Measurements from ENCODE around the gene SCUBE1.
"Not testable (repeated sequence)": the region's sequence is repeated elsewhere in the genome, so short reads cannot be mapped to it uniquely, and the experiment has no call there.

The SCUBE1 gene

GRCh38 chr22:43299736-43300135 lies 43.4 kb downstream of the SCUBE1 start:
- no peak for DNase-seq

- no peak for DNase-seq
Observed at GRCh38 chr22:43298062-43298801, 44.9 kb downstream of the SCUBE1 start.

GRCh38 chr22:43297270-43298061 lies 45.7 kb downstream of the SCUBE1 start:
- no peak for DNase-seq

- DNase-seq, result no peak
Observed at GRCh38 chr22:43296276-43296902, 46.8 kb downstream of the SCUBE1 start.

- no peak for DNase-seq
Observed at GRCh38 chr22:43295660-43296059, 47.5 kb downstream of the SCUBE1 start.

- DNase-seq, result no peak
Observed at GRCh38 chr22:43295173-43295572, 48.0 kb downstream of the SCUBE1 start.

- DNase-seq, result peak; percentile 43
Observed at GRCh38 chr22:43293655-43294392, 49.3 kb downstream of the SCUBE1 start.

- DNase-seq, result no peak
Observed at GRCh38 chr22:43293259-43293654, 49.9 kb downstream of the SCUBE1 start.

GRCh38 chr22:43292630-43293018 lies 50.5 kb downstream of the SCUBE1 start:
- no peak for DNase-seq

GRCh38 chr22:43291381-43291780 lies 51.8 kb downstream of the SCUBE1 start:
- no peak for DNase-seq

- peak; percentile 40 for DNase-seq
Observed at GRCh38 chr22:43289976-43290721, 53.0 kb downstream of the SCUBE1 start.

GRCh38 chr22:43289531-43289963 lies 53.6 kb downstream of the SCUBE1 start:
- DNase-seq, result no peak

GRCh38 chr22:43288807-43289420 lies 54.3 kb downstream of the SCUBE1 start:
- DNase-seq, result no peak

GRCh38 chr22:43288378-43288777 lies 54.8 kb downstream of the SCUBE1 start:
- DNase-seq, result no peak

- DNase-seq, result no peak
Observed at GRCh38 chr22:43287441-43287840, 55.7 kb downstream of the SCUBE1 start.

- no peak for DNase-seq
Observed at GRCh38 chr22:43281394-43281793, 61.8 kb downstream of the SCUBE1 start.

GRCh38 chr22:43280523-43280886 lies 62.7 kb downstream of the SCUBE1 start:
- DNase-seq, result not testable (repeated sequence)

GRCh38 chr22:43279867-43280522 lies 63.2 kb downstream of the SCUBE1 start:
- DNase-seq, result no peak

- no peak for DNase-seq
Observed at GRCh38 chr22:43277987-43278601, 65.1 kb downstream of the SCUBE1 start.

- no peak for DNase-seq
Observed at GRCh38 chr22:43277091-43277490, 66.1 kb downstream of the SCUBE1 start.

- no peak for DNase-seq
Observed at GRCh38 chr22:43276321-43276720, 66.9 kb downstream of the SCUBE1 start.

All from NCI-H2171 (cell line).